CD4-positive, alpha-beta T cell treated with Interleukin-21 for 1 hour (primary cell): ENCODE data around the gene CYGB.
"Not testable (repeated sequence)": the region's sequence is repeated elsewhere in the genome, so short reads cannot be mapped to it uniquely, and the experiment has no call there.

Experiments used
- DNase-seq: peaks from one replicate; pipeline ENCODE4 v3.0.0-alpha.2; 2020

Gene CYGB

GRCh38 chr17:76535788-76536510, 1.6 kb downstream of the CYGB start:
- DNase-seq, result no peak

- no peak for DNase-seq
Observed at GRCh38 chr17:76534831-76535732, 2.4 kb downstream of the CYGB start.

- not testable (repeated sequence) for DNase-seq
Observed at GRCh38 chr17:76533640-76534359, 3.7 kb downstream of the CYGB start.

GRCh38 chr17:76532072-76532651, 5.3 kb downstream of the CYGB start:
- DNase-seq, result no peak

GRCh38 chr17:76531486-76532038, 5.9 kb downstream of the CYGB start:
- DNase-seq, result no peak

- no peak for DNase-seq
Observed at GRCh38 chr17:76530811-76531485, 6.6 kb downstream of the CYGB start.

GRCh38 chr17:76530095-76530723, 7.3 kb downstream of the CYGB start:
- no peak for DNase-seq

GRCh38 chr17:76529224-76530094, 8.1 kb downstream of the CYGB start:
- no peak for DNase-seq

- DNase-seq, result no peak
Observed at GRCh38 chr17:76528528-76529223, 8.8 kb downstream of the CYGB start.

GRCh38 chr17:76528156-76528527, 9.4 kb downstream of the CYGB start:
- no peak for DNase-seq

- DNase-seq, result peak; percentile 62
Observed at GRCh38 chr17:76527430-76528111, 9.9 kb downstream of the CYGB start.

- not testable (repeated sequence) for DNase-seq
Observed at GRCh38 chr17:76527016-76527415, 10.5 kb downstream of the CYGB start.

- DNase-seq, result not testable (repeated sequence)
Observed at GRCh38 chr17:76525513-76525833, 12.0 kb downstream of the CYGB start.

GRCh38 chr17:76524598-76525512, 12.7 kb downstream of the CYGB start:
- DNase-seq, result no peak

GRCh38 chr17:76523084-76524037, 14.1 kb downstream of the CYGB start:
- peak; percentile 80 for DNase-seq

- not testable (repeated sequence) for DNase-seq
Observed at GRCh38 chr17:76521683-76522082, 15.8 kb downstream of the CYGB start.

- DNase-seq, result no peak
Observed at GRCh38 chr17:76521262-76521661, 16.2 kb downstream of the CYGB start.
